Natural killer cell (primary cell): ENCODE data around the gene BOK. TPM values are rescaled to one million over a fixed set of nuclear protein-coding genes. Genes with fewer than 3 reads are reported as not detected.

Experiments
- ATAC-seq, 3 donors: fragments of 150-1000 bp in 2 of 3; fragments of 200-7000 bp in 1 of 3; cut with Tn5 transposase; 1 replicate in 1 of 3; 2 replicates in 2 of 3; pipeline ENCODE4 v1.10.0; 2021; ENCODE audit warnings: mild to moderate bottlenecking in 2 of 3, moderate library complexity in 2 of 3
- DNase-seq, 2 donors: peaks; one replicate each; pipeline versions ENCODE4 v3.0.0 to v3.0.0-alpha.2; 2013 to 2021; ENCODE audit warnings: mixed read lengths in 1 of 2
- H3K27ac ChIP-seq: one replicate; pipeline ENCODE4 v1.5.1; 2013; ENCODE audit warnings: mild to moderate bottlenecking, low read length
- H3K27me3 ChIP-seq: one replicate; pipeline ENCODE4 v1.6.1; 2013; ENCODE audit warnings: low read length; ENCODE audit not compliant: control insufficient read depth, insufficient read depth
- H3K36me3 ChIP-seq: one replicate; pipeline ENCODE4 v1.6.1; 2013; ENCODE audit warnings: low read length; ENCODE audit not compliant: control insufficient read depth, insufficient read depth
- H3K4me1 ChIP-seq: one replicate; pipeline ENCODE4 v1.6.1; 2013; ENCODE audit warnings: low read length; ENCODE audit not compliant: control insufficient read depth, insufficient read depth
- H3K4me3 ChIP-seq: one replicate; pipeline ENCODE4 v1.5.1; 2013; ENCODE audit warnings: low read length
- H3K9me3 ChIP-seq: one replicate; pipeline ENCODE4 v1.6.1; 2013; ENCODE audit warnings: low read length; ENCODE audit not compliant: control insufficient read depth, insufficient read depth
- H3K27ac Mint-ChIP-seq, 2 donors: one replicate each; pipeline ENCODE4 v1.8.0; 2022; ENCODE audit warnings: mild to moderate bottlenecking in 2 of 2, mixed read lengths in 2 of 2, moderate library complexity in 1 of 2
- H3K27me3 Mint-ChIP-seq, 2 donors: one replicate each; pipeline ENCODE4 v1.8.0; 2022; ENCODE audit warnings: low read depth in 2 of 2, mixed read lengths in 2 of 2
- H3K36me3 Mint-ChIP-seq: one replicate; pipeline ENCODE4 v1.8.0; 2022; ENCODE audit warnings: mixed read lengths
- H3K4me1 Mint-ChIP-seq, 2 donors: one replicate each; pipeline ENCODE4 v1.8.0; 2022; ENCODE audit warnings: mixed read lengths in 2 of 2
- H3K4me3 Mint-ChIP-seq: one replicate; pipeline ENCODE4 v1.8.0; 2022; ENCODE audit warnings: mild to moderate bottlenecking, moderate library complexity, mixed read lengths
- H3K9me3 Mint-ChIP-seq, 2 donors: one replicate each; pipeline ENCODE4 v1.8.0; 2022; ENCODE audit warnings: mixed read lengths in 2 of 2
- WGBS: methylation state at CpG from one replicate; pipeline ENCODE4 v1.1.7; 2013; ENCODE audit warnings: missing lambda C conversion rate; ENCODE audit not compliant: insufficient coverage; 5-methylcytosine and 5-hydroxymethylcytosine counted together
- intact Hi-C: fragments of 100-400 bp; cut with micrococcal nuclease; formaldehyde crosslinking; loops from one replicate; pipeline ENCODE4 v1.14.2; 2022
- total RNA-seq, 4 donors: library from RNA; stranded (reverse); fragments of 120-200 nt in 1 of 4; gene quantifications; one replicate each; pipeline versions ENCODE4 v1.2.3 to v1.2.4, GENCODE V29; 2013 to 2022
- TF ChIP-seq, protein P1 (sequence below): fragments of 200-600 bp; IDR thresholded peaks from one replicate; pipeline ENCODE4 v1.8.0; 2022; ENCODE audit warnings: antibody characterized with exemption

The BOK gene
- total RNA-seq, 3 donors from 2014 or later (not counting 1 experiment from before 2014, with no cell fraction given), result 11.0 to 23.7 (median 19.6) TPM

DNA sequence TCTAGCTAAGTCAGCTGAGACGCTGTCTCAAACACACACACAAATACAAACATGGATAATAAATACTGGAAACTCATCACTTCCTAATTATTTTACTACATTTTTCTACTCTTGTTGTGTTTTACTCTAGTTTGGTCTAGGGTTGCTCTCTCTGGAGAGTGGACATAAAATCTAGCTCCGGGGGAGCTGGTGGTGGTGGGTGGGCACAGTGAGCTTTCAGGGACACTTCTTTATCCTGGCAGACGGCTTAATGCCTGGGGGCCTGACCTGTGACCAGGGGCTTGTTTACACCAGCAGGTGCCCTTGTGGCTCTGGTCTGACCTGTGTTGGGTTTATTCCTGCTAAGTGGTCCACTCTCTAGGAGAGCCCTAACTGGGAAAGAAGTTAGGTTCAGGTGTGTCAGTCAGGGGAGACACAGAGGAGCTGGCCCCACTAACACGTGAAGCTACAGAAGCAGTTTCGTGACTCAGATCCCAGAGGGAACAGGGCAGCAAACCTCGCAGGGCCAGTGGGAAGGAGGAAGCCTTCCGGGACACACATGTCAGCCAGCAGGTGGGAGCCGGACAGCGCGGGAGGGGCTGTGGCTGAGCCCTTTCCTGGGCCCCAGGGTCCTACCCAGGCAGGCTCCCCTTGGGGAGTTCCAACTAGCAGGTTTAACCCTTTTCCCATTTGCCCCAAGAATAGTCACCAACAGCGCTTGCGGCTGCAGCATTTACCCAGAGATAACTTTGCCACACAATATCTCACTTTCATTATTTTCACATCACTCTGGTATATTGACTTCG, 22.5 kb upstream of the BOK start:
- no peaks in the 10 kb centered on the region for H3K36me3 ChIP-seq
- ATAC-seq (no peak), DNase-seq (no peak)
- Mint-ChIP-seq H3K36me3 (no peaks in the 10 kb centered on the region), H3K4me3 (no peak overlapping the region), H3K27ac (no peak overlapping the region), H3K27me3 (peaks cover 6 to 12% of the 10 kb centered on the region in 2 donors), H3K4me1 (peaks cover 4 to 5% of the 10 kb centered on the region in 2 donors), H3K9me3 (no peaks in the 10 kb centered on the region)
- peaks cover 2% of the 10 kb centered on the region for H3K27me3 ChIP-seq
- intact Hi-C loops, result no loop called here
- peaks cover 6% of the 10 kb centered on the region for H3K4me1 ChIP-seq
- no peak overlapping the region for H3K4me3 ChIP-seq
- no peak overlapping the region for H3K27ac ChIP-seq
- TF ChIP-seq, protein P1, sequence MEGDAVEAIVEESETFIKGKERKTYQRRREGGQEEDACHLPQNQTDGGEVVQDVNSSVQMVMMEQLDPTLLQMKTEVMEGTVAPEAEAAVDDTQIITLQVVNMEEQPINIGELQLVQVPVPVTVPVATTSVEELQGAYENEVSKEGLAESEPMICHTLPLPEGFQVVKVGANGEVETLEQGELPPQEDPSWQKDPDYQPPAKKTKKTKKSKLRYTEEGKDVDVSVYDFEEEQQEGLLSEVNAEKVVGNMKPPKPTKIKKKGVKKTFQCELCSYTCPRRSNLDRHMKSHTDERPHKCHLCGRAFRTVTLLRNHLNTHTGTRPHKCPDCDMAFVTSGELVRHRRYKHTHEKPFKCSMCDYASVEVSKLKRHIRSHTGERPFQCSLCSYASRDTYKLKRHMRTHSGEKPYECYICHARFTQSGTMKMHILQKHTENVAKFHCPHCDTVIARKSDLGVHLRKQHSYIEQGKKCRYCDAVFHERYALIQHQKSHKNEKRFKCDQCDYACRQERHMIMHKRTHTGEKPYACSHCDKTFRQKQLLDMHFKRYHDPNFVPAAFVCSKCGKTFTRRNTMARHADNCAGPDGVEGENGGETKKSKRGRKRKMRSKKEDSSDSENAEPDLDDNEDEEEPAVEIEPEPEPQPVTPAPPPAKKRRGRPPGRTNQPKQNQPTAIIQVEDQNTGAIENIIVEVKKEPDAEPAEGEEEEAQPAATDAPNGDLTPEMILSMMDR, result no peak
- 81% methylated on average over 12 of the region's 13 CpGs for WGBS
- H3K9me3 ChIP-seq, result no peaks in the 10 kb centered on the region

- ATAC-seq, result no peak
These were observed 19.5 kb upstream of the BOK start for GRCh38 chr2:241538838-241539615.

DNA sequence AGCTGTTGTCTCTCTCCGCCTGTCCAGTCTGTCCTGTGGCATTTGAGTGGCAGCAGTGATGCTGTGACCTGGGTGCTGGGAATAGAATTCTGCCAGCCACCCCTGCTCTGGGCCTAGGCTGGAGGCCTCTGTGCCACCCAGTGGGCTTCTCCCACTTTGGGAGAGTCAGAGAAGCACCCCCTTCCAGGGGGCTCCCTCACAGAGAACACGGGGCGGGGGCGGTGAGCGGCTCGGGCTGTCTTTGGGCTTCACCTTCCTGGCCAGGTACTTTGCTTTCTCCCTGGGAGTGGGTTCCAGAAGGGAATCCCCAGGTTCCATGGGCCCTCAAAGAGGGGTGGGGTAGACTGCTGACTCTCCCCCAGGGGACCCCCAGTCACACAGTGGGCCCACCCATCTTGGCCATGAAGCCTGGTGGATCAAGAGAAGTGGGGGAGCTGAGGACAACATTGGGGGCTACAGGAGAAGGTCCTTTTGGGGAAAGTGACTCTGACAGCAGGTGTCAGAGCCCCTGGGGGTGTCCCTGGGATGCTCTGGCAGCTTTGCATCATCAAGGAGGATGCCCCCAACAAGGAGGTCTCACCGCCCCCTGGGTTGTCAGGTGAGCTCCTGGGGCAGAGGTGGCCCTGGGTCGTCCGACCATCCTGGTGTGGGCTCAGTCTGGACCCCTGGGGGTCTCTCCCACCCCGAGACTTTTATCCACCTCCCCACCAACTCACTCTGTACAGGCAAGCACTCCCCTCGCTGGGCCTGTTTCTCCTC, 18.8 kb upstream of the BOK start:
- ATAC-seq (no peak), DNase-seq (no peak)
- TF ChIP-seq, protein P1, result no peak
- Mint-ChIP-seq H3K9me3 (no peaks in the 10 kb centered on the region), H3K27me3 (peaks cover 0 to 8% of the 10 kb centered on the region in 2 donors), H3K4me1 (peaks cover 4 to 5% of the 10 kb centered on the region in 2 donors), H3K4me3 (no peak overlapping the region), H3K27ac (no peak overlapping the region), H3K36me3 (no peaks in the 10 kb centered on the region)
- Histone ChIP-seq H3K36me3 (no peaks in the 10 kb centered on the region), H3K4me3 (no peak overlapping the region), H3K9me3 (no peaks in the 10 kb centered on the region), H3K4me1 (peaks cover 12% of the 10 kb centered on the region), H3K27ac (no peak overlapping the region), H3K27me3 (peaks cover 11% of the 10 kb centered on the region)
- intact Hi-C loops, result no loop called here
- 95% methylated on average over 11 of the region's 11 CpGs for WGBS

More at GRCh38 chr2:241538838-241539615, 19.5 kb upstream of the BOK start:
- H3K9me3 ChIP-seq, result no peaks in the 10 kb centered on the region
- intact Hi-C loops, result no loop called here
- Mint-ChIP-seq H3K36me3 (no peaks in the 10 kb centered on the region), H3K4me3 (no peak overlapping the region), H3K27ac (no peak overlapping the region), H3K4me1 (peaks cover 4 to 5% of the 10 kb centered on the region in 2 donors), H3K9me3 (no peaks in the 10 kb centered on the region), H3K27me3 (peaks cover 5 to 12% of the 10 kb centered on the region in 2 donors)
- H3K4me3 ChIP-seq, result no peak overlapping the region
- no peak for DNase-seq
- H3K27me3 ChIP-seq, result peaks cover 11% of the 10 kb centered on the region
- peaks cover 12% of the 10 kb centered on the region for H3K4me1 ChIP-seq
- no peak overlapping the region for H3K27ac ChIP-seq
- no peaks in the 10 kb centered on the region for H3K36me3 ChIP-seq
- TF ChIP-seq, protein P1, result no peak
- 91% methylated on average over 15 of the region's 15 CpGs for WGBS
